Measurements from ENCODE around the gene RPS6KA2.
A peak's percentile ranks its signal among the peaks of the same experiment; 100 is the strongest.

Gene RPS6KA2

GRCh38 chr6:166589786-166590574 is 37.1 kb downstream of the RPS6KA2 start:
- DNase-seq (ENCODE audit: low read depth, low spot score) = no peak
- ChIA-PET CTCF (interaction anchor here (1.0 kb wide), 1 partner anchor 11 kb away, joined by 3 read pairs; no protein-coding TSS in a partner anchor), POLR2A (no interaction called here)
- no peak overlapping the region for H3K4me3 ChIP-seq (ENCODE audit: low read depth, low read length)
- no peak for TF ChIP-seq CTCF (IDR thresholded peaks at IDR 0.05; ENCODE audit: insufficient read depth, low read length, missing control alignments)

GRCh38 chr6:166589337-166589731 is 37.7 kb downstream of the RPS6KA2 start:
- TF ChIP-seq CTCF (IDR thresholded peaks at IDR 0.05; ENCODE audit: insufficient read depth, low read length, missing control alignments) = no peak
- DNase-seq (ENCODE audit: low read depth, low spot score) = no peak
- H3K4me3 ChIP-seq (ENCODE audit: low read depth, low read length) = no peak overlapping the region
- POLR2A ChIA-PET = no interaction called here
- CTCF ChIA-PET = interaction anchor here (0.7 to 1.0 kb wide), 2 partner anchors 12 to 16 kb away, joined by 3 read pairs; no protein-coding TSS in a partner anchor

GRCh38 chr6:166588691-166589336 is 38.2 kb downstream of the RPS6KA2 start:
- CTCF ChIA-PET = interaction anchor here (0.7 to 1.0 kb wide), 2 partner anchors 13 to 16 kb away, joined by 3 read pairs; no protein-coding TSS in a partner anchor
- DNase-seq (ENCODE audit: low read depth, low spot score) = peak; percentile 62
- no peak for TF ChIP-seq CTCF (IDR thresholded peaks at IDR 0.05; ENCODE audit: insufficient read depth, low read length, missing control alignments)
- POLR2A ChIA-PET = no interaction called here
- no peak overlapping the region for H3K4me3 ChIP-seq (ENCODE audit: low read depth, low read length)

GRCh38 chr6:166587631-166588413 is 39.2 kb downstream of the RPS6KA2 start:
- no peak for DNase-seq (ENCODE audit: low read depth, low spot score)
- ChIA-PET CTCF (interaction anchor here (0.9 kb wide), 1 partner anchor 35 kb away, joined by 3 read pairs; no protein-coding TSS in a partner anchor), POLR2A (no interaction called here)
- no peak overlapping the region for H3K4me3 ChIP-seq (ENCODE audit: low read depth, low read length)
- TF ChIP-seq CTCF (IDR thresholded peaks at IDR 0.05; ENCODE audit: insufficient read depth, low read length, missing control alignments) = no peak

- no peak for TF ChIP-seq CTCF (IDR thresholded peaks at IDR 0.05; ENCODE audit: insufficient read depth, low read length, missing control alignments)
- POLR2A ChIA-PET = interaction anchor here (0.6 kb wide), 1 partner anchor 64 kb away, joined by 3 read pairs; no protein-coding TSS in a partner anchor
- no peak for DNase-seq (ENCODE audit: low read depth, low spot score)
- CTCF ChIA-PET = interaction anchor here (0.9 kb wide), 1 partner anchor 36 kb away, joined by 3 read pairs; no protein-coding TSS in a partner anchor
- H3K4me3 ChIP-seq (ENCODE audit: low read depth, low read length) = no peak within 1 kb of the TSS
These were observed 40.5 kb downstream of the RPS6KA2 start, which contains the start of gene RAMACL for GRCh38 chr6:166586424-166587156. TSS of gene RAMACL (minus strand) at chr6:166586678. CDS start at chr6:166586477, 201 bp downstream.

Data from AG04449 (cell line).